ENCODE results near the gene UNC5B. TPM values are rescaled to one million over a fixed set of nuclear protein-coding genes. Genes with fewer than 3 reads are reported as not detected.

UNC5B gene
- total RNA-seq, 1 experiment from 2014 or later = 80.5 TPM

GRCh38 chr10:71281646-71282322 is 69.4 kb downstream of the UNC5B start:
- no peak overlapping the region for H3K4me3 Mint-ChIP-seq (ENCODE audit: unreplicated experiment)
- H3K36me3 Mint-ChIP-seq (ENCODE audit: insufficient read depth, unreplicated experiment) = peaks cover 47% of the 10 kb centered on the region
- no peaks in the 10 kb centered on the region for H3K9me3 Mint-ChIP-seq (ENCODE audit: unreplicated experiment)
- DNase-seq (ENCODE audit: unreplicated experiment) = no peak
- intact Hi-C loops (cut with micrococcal nuclease) = no loop called here
- ChIA-PET POLR2A (no interaction called here), CTCF (interaction anchor here (0.8 to 1.3 kb wide), 2 partner anchors 12 to 14 kb away, joined by 5 to 6 read pairs; no protein-coding TSS in a partner anchor)
- no peaks in the 10 kb centered on the region for H3K27me3 Mint-ChIP-seq (ENCODE audit: insufficient read depth, unreplicated experiment)
- no TSS peak for BruUV-seq (replicated peaks)
- no peaks in the 10 kb centered on the region for H3K4me1 Mint-ChIP-seq (ENCODE audit: insufficient read depth, unreplicated experiment)
- TF ChIP-seq CTCF (IDR thresholded peaks at IDR 0.05; ENCODE audit: unreplicated experiment) = no peak
- no peak overlapping the region for H3K27ac Mint-ChIP-seq (ENCODE audit: low read depth, unreplicated experiment)

GRCh38 chr10:71282323-71282680 is 69.9 kb downstream of the UNC5B start:
- Mint-ChIP-seq H3K36me3 (ENCODE audit: insufficient read depth, unreplicated experiment) (peaks cover 48% of the 10 kb centered on the region), H3K9me3 (ENCODE audit: unreplicated experiment) (no peaks in the 10 kb centered on the region), H3K27me3 (ENCODE audit: insufficient read depth, unreplicated experiment) (no peaks in the 10 kb centered on the region), H3K4me3 (ENCODE audit: unreplicated experiment) (no peak overlapping the region), H3K4me1 (ENCODE audit: insufficient read depth, unreplicated experiment) (no peaks in the 10 kb centered on the region), H3K27ac (ENCODE audit: low read depth, unreplicated experiment) (no peak overlapping the region)
- intact Hi-C loops (cut with micrococcal nuclease) = no loop called here
- TF ChIP-seq CTCF (IDR thresholded peaks at IDR 0.05; ENCODE audit: unreplicated experiment) = no peak
- no TSS peak for BruUV-seq (replicated peaks)
- ChIA-PET CTCF (interaction anchor here (1.3 kb wide), 1 partner anchor 12 kb away, joined by 6 read pairs; no protein-coding TSS in a partner anchor), POLR2A (no interaction called here)
- DNase-seq (ENCODE audit: unreplicated experiment) = no peak

- ChIA-PET POLR2A (no interaction called here), CTCF (interaction anchor here (0.6 to 4.6 kb wide), 7 partner anchors 12 to 734 kb away, joined by 3 to 45 read pairs (median 15); no protein-coding TSS in a partner anchor)
- H3K27ac Mint-ChIP-seq (ENCODE audit: low read depth, unreplicated experiment) = no peak overlapping the region
- H3K36me3 Mint-ChIP-seq (ENCODE audit: insufficient read depth, unreplicated experiment) = peaks cover 55% of the 10 kb centered on the region
- intact Hi-C loops (cut with micrococcal nuclease) = no loop called here
- H3K9me3 Mint-ChIP-seq (ENCODE audit: unreplicated experiment) = no peaks in the 10 kb centered on the region
- no peak overlapping the region for H3K4me3 Mint-ChIP-seq (ENCODE audit: unreplicated experiment)
- no peak for DNase-seq (ENCODE audit: unreplicated experiment)
- H3K27me3 Mint-ChIP-seq (ENCODE audit: insufficient read depth, unreplicated experiment) = no peaks in the 10 kb centered on the region
- H3K4me1 Mint-ChIP-seq (ENCODE audit: insufficient read depth, unreplicated experiment) = no peaks in the 10 kb centered on the region
- no TSS peak for BruUV-seq (replicated peaks)
- TF ChIP-seq CTCF (IDR thresholded peaks at IDR 0.05; ENCODE audit: unreplicated experiment) = no peak
These were observed 71.0 kb downstream of the UNC5B start for GRCh38 chr10:71283410-71283809.

GRCh38 chr10:71283876-71284275 is 71.5 kb downstream of the UNC5B start:
- BruUV-seq (replicated peaks) = no TSS peak
- Mint-ChIP-seq H3K27ac (ENCODE audit: low read depth, unreplicated experiment) (no peak overlapping the region), H3K4me1 (ENCODE audit: insufficient read depth, unreplicated experiment) (no peaks in the 10 kb centered on the region), H3K27me3 (ENCODE audit: insufficient read depth, unreplicated experiment) (no peaks in the 10 kb centered on the region), H3K4me3 (ENCODE audit: unreplicated experiment) (no peak overlapping the region), H3K9me3 (ENCODE audit: unreplicated experiment) (no peaks in the 10 kb centered on the region), H3K36me3 (ENCODE audit: insufficient read depth, unreplicated experiment) (peaks cover 59% of the 10 kb centered on the region)
- intact Hi-C loops (cut with micrococcal nuclease) = no loop called here
- TF ChIP-seq CTCF (IDR thresholded peaks at IDR 0.05; ENCODE audit: unreplicated experiment) = no peak
- no peak for DNase-seq (ENCODE audit: unreplicated experiment)
- ChIA-PET POLR2A (no interaction called here), CTCF (interaction anchor here (0.6 to 4.6 kb wide), 20 partner anchors 8 to 942 kb away, joined by 3 to 45 read pairs (median 4); partner anchors contain the start of gene UNC5B)

Data from MCF 10A (cell line).